ENCODE data around the gene SLC25A26.

DNA sequence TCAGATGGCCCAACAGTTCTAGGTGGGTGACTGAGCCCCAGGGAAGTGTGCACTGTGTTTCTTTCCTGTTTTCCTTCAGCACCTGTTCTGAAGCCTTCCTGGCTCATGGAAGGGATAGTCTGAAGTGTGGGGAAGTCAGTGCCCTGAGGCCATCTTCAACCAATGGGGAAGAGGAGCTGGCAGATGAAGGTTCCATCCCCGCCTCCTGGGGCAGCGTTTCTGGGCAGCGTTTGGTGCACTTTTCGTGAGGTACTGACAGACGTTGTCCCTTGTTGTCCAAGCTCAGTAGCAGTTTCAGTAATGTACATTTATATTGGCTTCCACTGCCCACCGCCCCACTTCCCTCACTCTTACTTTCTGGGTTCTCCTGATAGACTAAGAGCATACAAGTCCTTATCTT lies 42.6 kb upstream of the SLC25A26 start:
- TF ChIP-seq, protein P1, sequence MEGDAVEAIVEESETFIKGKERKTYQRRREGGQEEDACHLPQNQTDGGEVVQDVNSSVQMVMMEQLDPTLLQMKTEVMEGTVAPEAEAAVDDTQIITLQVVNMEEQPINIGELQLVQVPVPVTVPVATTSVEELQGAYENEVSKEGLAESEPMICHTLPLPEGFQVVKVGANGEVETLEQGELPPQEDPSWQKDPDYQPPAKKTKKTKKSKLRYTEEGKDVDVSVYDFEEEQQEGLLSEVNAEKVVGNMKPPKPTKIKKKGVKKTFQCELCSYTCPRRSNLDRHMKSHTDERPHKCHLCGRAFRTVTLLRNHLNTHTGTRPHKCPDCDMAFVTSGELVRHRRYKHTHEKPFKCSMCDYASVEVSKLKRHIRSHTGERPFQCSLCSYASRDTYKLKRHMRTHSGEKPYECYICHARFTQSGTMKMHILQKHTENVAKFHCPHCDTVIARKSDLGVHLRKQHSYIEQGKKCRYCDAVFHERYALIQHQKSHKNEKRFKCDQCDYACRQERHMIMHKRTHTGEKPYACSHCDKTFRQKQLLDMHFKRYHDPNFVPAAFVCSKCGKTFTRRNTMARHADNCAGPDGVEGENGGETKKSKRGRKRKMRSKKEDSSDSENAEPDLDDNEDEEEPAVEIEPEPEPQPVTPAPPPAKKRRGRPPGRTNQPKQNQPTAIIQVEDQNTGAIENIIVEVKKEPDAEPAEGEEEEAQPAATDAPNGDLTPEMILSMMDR (IDR thresholded peaks at IDR 0.05) = no peak
- no peak for TF ChIP-seq POLR2A (IDR thresholded peaks at IDR 0.05)
- TF ChIP-seq EP300 (IDR thresholded peaks at IDR 0.05) = no peak

Measured in tibial nerve (tissue), 4 donors.